SK-N-SH (cell line): ENCODE results near the gene TNFAIP8L2.

Source experiments
- CHD2 ChIP-seq: fragments of 150-350 bp; IDR thresholded peaks from 2 replicates; pipeline ENCODE4 v1.6.1; 2018; ENCODE audit warnings: low read length; ENCODE audit not compliant: partially characterized antibody
- CTCF ChIP-seq: fragments of 200-600 bp; sonication (generic); IDR thresholded peaks from 2 replicates; pipeline ENCODE4 v1.6.1; 2017; ENCODE audit warnings: antibody characterized with exemption, mild to moderate bottlenecking, moderate library complexity
- EP300 ChIP-seq, 2 experiments: IDR thresholded peaks; 2 replicates each; pipeline versions ENCODE4 v1.4.0 to v1.6.1; 2012; ENCODE audit warnings: borderline replicate concordance in 1 of 2, low read depth in 1 of 2, low read length in 1 of 2
- GABPA ChIP-seq: IDR thresholded peaks from 2 replicates; pipeline ENCODE4 v1.4.0; 2012; ENCODE audit warnings: low read depth, mild to moderate bottlenecking
- JUND ChIP-seq: IDR thresholded peaks from 2 replicates; pipeline ENCODE4 v1.4.0; 2012
- POLR2AphosphoS5 ChIP-seq: IDR thresholded peaks from 2 replicates; pipeline ENCODE4 v1.6.1; 2012; ENCODE audit warnings: low read depth, low read length
- RAD21 ChIP-seq: IDR thresholded peaks from 2 replicates; pipeline ENCODE4 v1.6.1; 2012; ENCODE audit warnings: mild to moderate bottlenecking, low read length
- RXRA ChIP-seq: IDR thresholded peaks from 2 replicates; pipeline ENCODE4 v1.4.0; 2012; ENCODE audit warnings: low read depth, mild to moderate bottlenecking, borderline replicate concordance
- TAF1 ChIP-seq: IDR thresholded peaks from 2 replicates; pipeline ENCODE4 v1.6.1; 2012; ENCODE audit warnings: low read depth, mild to moderate bottlenecking, low read length, moderate library complexity, borderline replicate concordance
- USF1 ChIP-seq: IDR thresholded peaks from 2 replicates; pipeline ENCODE4 v1.4.0; 2012; ENCODE audit warnings: low read depth, borderline replicate concordance
- ZBTB33 ChIP-seq: IDR thresholded peaks from 2 replicates; pipeline ENCODE4 v1.4.0; 2012; ENCODE audit warnings: low read depth, borderline replicate concordance
- TF ChIP-seq, protein P1 (sequence below): IDR thresholded peaks from 2 replicates; pipeline ENCODE4 v1.6.1; 2012; ENCODE audit warnings: mild to moderate bottlenecking, low read depth, low read length, moderate library complexity

- no peak for TF ChIP-seq GABPA
- TF ChIP-seq JUND, result no peak
- no peak for TF ChIP-seq CTCF
- no peak for TF ChIP-seq CHD2
- TF ChIP-seq EP300 (IDR thresholded peaks at IDR 0.05; ENCODE audit: borderline replicate concordance in 1 of 2, low read depth in 1 of 2, low read length in 1 of 2), result no peak
- TF ChIP-seq TAF1, result no peak
- TF ChIP-seq USF1, result no peak
- TF ChIP-seq, protein P1, sequence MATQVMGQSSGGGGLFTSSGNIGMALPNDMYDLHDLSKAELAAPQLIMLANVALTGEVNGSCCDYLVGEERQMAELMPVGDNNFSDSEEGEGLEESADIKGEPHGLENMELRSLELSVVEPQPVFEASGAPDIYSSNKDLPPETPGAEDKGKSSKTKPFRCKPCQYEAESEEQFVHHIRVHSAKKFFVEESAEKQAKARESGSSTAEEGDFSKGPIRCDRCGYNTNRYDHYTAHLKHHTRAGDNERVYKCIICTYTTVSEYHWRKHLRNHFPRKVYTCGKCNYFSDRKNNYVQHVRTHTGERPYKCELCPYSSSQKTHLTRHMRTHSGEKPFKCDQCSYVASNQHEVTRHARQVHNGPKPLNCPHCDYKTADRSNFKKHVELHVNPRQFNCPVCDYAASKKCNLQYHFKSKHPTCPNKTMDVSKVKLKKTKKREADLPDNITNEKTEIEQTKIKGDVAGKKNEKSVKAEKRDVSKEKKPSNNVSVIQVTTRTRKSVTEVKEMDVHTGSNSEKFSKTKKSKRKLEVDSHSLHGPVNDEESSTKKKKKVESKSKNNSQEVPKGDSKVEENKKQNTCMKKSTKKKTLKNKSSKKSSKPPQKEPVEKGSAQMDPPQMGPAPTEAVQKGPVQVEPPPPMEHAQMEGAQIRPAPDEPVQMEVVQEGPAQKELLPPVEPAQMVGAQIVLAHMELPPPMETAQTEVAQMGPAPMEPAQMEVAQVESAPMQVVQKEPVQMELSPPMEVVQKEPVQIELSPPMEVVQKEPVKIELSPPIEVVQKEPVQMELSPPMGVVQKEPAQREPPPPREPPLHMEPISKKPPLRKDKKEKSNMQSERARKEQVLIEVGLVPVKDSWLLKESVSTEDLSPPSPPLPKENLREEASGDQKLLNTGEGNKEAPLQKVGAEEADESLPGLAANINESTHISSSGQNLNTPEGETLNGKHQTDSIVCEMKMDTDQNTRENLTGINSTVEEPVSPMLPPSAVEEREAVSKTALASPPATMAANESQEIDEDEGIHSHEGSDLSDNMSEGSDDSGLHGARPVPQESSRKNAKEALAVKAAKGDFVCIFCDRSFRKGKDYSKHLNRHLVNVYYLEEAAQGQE, result no peak
- no peak for TF ChIP-seq RXRA
- TF ChIP-seq POLR2AphosphoS5, result no peak
- no peak for TF ChIP-seq ZBTB33
- TF ChIP-seq RAD21, result no peak
Observed at GRCh38 chr1:151158326-151158725, 1.9 kb downstream of the TNFAIP8L2 start.
